ENCODE measurements around the gene SKAP1. TPM values are rescaled to one million over a fixed set of nuclear protein-coding genes. Genes with fewer than 3 reads are reported as not detected.
"Not testable (repeated sequence)": the region's sequence is repeated elsewhere in the genome, so short reads cannot be mapped to it uniquely, and the experiment has no call there.

The SKAP1 gene
- total RNA-seq, 1 experiment from 2014 or later, result not detected

GRCh38 chr17:48459070-48459844, 29.2 kb upstream of the SKAP1 start:
- peaks cover 16% of the 10 kb centered on the region for H3K27me3 ChIP-seq (ENCODE audit: control insufficient read depth, insufficient read depth, low read length)
- H3K4me3 ChIP-seq (ENCODE audit: insufficient read depth, low read depth, low read length), result no peak overlapping the region
- DNase-seq, result no peak

DNA sequence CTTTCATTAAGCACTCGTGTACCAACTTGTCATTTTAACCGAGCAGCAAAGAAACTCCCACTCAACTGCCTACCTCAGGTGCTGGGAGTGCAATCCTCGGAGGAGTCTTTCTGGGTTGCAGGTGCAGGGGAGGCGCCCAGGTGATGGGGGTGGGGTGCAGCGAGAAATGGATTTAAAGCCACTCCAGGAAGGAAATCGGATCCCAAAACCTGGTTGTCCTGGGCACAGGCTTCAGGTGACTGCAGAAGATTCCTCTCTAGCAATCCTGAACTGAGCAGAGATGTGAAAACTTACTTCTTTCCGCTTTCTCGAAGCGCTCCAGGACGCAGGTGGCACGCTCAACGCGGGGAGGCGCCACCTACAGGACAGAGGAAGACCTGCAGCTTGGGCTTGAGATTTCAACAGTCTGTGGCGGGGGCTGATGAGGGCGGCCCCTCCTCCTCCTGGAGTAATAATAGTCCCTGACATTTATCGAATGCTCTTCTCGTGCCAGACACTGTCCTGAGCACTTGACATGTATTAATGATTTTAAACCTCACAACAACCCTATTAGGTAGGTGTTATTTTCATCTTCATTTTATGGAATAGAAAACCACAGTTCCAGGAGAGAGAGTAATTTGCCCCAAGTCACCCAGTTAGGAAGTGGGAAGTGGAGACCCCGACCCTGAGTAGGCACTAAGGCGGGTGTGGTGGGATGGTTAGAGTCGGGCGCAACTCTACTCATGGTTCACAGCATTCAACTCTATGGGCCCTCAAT, 27.2 kb upstream of the SKAP1 start:
- Histone ChIP-seq H3K27me3 (ENCODE audit: control insufficient read depth, insufficient read depth, low read length) (peaks cover 19% of the 10 kb centered on the region), H3K4me3 (ENCODE audit: insufficient read depth, low read depth, low read length) (peak overlapping the region; percentile 25; the same call in 1 of the 2 replicates)

More at GRCh38 chr17:48459070-48459844, 29.2 kb upstream of the SKAP1 start:
- no peaks in the 10 kb centered on the region for H3K36me3 ChIP-seq (replicated peaks; ENCODE audit: control insufficient read depth, insufficient read depth, low read length)

DNA sequence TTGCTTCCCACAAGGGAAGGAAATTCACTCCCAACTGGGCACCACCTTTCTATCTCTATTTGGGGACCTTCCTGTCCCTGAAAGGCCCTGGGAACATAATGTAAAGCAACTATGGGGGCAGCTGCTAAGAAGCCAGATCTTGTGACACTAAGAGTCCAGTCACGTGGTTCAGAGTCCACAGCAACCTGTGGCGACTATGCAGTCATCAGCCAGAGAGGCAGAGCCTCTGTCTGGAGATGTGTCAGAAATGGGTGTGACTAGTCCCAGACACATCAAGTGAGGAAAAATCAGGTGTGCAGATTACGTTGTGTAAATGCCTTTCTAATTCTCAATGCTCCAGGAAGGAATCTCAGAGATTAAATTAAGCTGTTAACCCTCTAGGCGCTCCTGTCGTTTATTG, 26.6 kb upstream of the SKAP1 start:
- H3K27me3 ChIP-seq (ENCODE audit: control insufficient read depth, insufficient read depth, low read length), result peaks cover 17% of the 10 kb centered on the region
- H3K4me3 ChIP-seq (ENCODE audit: insufficient read depth, low read depth, low read length), result no peak overlapping the region
- H3K36me3 ChIP-seq (replicated peaks; ENCODE audit: control insufficient read depth, insufficient read depth, low read length), result no peaks in the 10 kb centered on the region
- DNase-seq, result no peak

More for the DNA sequence above, 27.2 kb upstream of the SKAP1 start:
- peak; percentile 60 for DNase-seq
- H3K36me3 ChIP-seq (replicated peaks; ENCODE audit: control insufficient read depth, insufficient read depth, low read length), result no peaks in the 10 kb centered on the region

GRCh38 chr17:48455791-48456190, 25.8 kb upstream of the SKAP1 start:
- no peak overlapping the region for H3K4me3 ChIP-seq (ENCODE audit: insufficient read depth, low read depth, low read length)
- H3K27me3 ChIP-seq (ENCODE audit: control insufficient read depth, insufficient read depth, low read length), result peaks cover 17% of the 10 kb centered on the region
- DNase-seq, result no peak
- no peaks in the 10 kb centered on the region for H3K36me3 ChIP-seq (replicated peaks; ENCODE audit: control insufficient read depth, insufficient read depth, low read length)

- H3K4me3 ChIP-seq (ENCODE audit: insufficient read depth, low read depth, low read length), result no peak overlapping the region
- no peaks in the 10 kb centered on the region for H3K36me3 ChIP-seq (replicated peaks; ENCODE audit: control insufficient read depth, insufficient read depth, low read length)
- H3K27me3 ChIP-seq (ENCODE audit: control insufficient read depth, insufficient read depth, low read length), result peaks cover 15% of the 10 kb centered on the region
- DNase-seq, result no peak
Observed at GRCh38 chr17:48453447-48453846, 23.4 kb upstream of the SKAP1 start.

DNA sequence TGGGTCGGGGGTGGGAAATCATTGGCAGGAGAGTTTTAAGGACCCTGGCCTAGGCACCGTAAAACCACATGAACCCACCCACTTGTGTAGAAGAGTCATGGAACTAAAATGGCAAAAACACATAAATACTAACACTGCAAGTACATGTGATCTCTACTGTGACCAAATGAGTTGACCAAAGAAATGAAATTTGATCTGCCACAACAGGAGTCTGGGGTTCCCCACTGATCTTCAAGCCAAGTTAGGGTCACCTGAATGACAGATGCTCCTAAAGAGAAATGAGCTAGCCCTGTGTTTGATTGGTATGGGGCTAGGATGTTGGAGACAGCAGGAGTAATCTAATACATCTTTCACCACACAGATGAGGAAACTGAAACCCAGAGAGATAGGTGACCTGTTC, 21.5 kb upstream of the SKAP1 start:
- Histone ChIP-seq H3K4me3 (ENCODE audit: insufficient read depth, low read depth, low read length) (no peak overlapping the region), H3K27me3 (ENCODE audit: control insufficient read depth, insufficient read depth, low read length) (peaks cover 8% of the 10 kb centered on the region), H3K36me3 (replicated peaks; ENCODE audit: control insufficient read depth, insufficient read depth, low read length) (no peaks in the 10 kb centered on the region)
- DNase-seq, result no peak

- not testable (repeated sequence) for DNase-seq; H3K27me3 ChIP-seq (ENCODE audit: control insufficient read depth, insufficient read depth, low read length); H3K4me3 ChIP-seq (ENCODE audit: insufficient read depth, low read depth, low read length)
Observed at GRCh38 chr17:48449335-48449734, 19.3 kb upstream of the SKAP1 start.

GRCh38 chr17:48445248-48445620, 15.2 kb upstream of the SKAP1 start:
- DNase-seq, result no peak
- no peaks in the 10 kb centered on the region for H3K36me3 ChIP-seq (replicated peaks; ENCODE audit: control insufficient read depth, insufficient read depth, low read length)
- H3K4me3 ChIP-seq (ENCODE audit: insufficient read depth, low read depth, low read length), result no peak overlapping the region
- H3K27me3 ChIP-seq (ENCODE audit: control insufficient read depth, insufficient read depth, low read length), result peaks cover 2% of the 10 kb centered on the region; the same call in 1 of the 2 replicates

More at GRCh38 chr17:48449335-48449734, 19.3 kb upstream of the SKAP1 start:
- not testable (repeated sequence) for H3K36me3 ChIP-seq (replicated peaks; ENCODE audit: control insufficient read depth, insufficient read depth, low read length)

GRCh38 chr17:48444516-48445247, 14.7 kb upstream of the SKAP1 start:
- Histone ChIP-seq H3K4me3 (ENCODE audit: insufficient read depth, low read depth, low read length) (no peak overlapping the region), H3K36me3 (replicated peaks; ENCODE audit: control insufficient read depth, insufficient read depth, low read length) (no peaks in the 10 kb centered on the region), H3K27me3 (ENCODE audit: control insufficient read depth, insufficient read depth, low read length) (peaks cover 2% of the 10 kb centered on the region; the same call in 1 of the 2 replicates)
- DNase-seq, result no peak

GRCh38 chr17:48443712-48444111, 13.7 kb upstream of the SKAP1 start:
- Histone ChIP-seq H3K36me3 (replicated peaks; ENCODE audit: control insufficient read depth, insufficient read depth, low read length) (no peaks in the 10 kb centered on the region), H3K27me3 (ENCODE audit: control insufficient read depth, insufficient read depth, low read length) (peaks cover 2% of the 10 kb centered on the region; the same call in 1 of the 2 replicates), H3K4me3 (ENCODE audit: insufficient read depth, low read depth, low read length) (no peak overlapping the region)
- no peak for DNase-seq

GRCh38 chr17:48442819-48443218, 12.8 kb upstream of the SKAP1 start:
- Histone ChIP-seq H3K4me3 (ENCODE audit: insufficient read depth, low read depth, low read length) (no peak overlapping the region), H3K27me3 (ENCODE audit: control insufficient read depth, insufficient read depth, low read length) (peaks cover 2% of the 10 kb centered on the region; the same call in 1 of the 2 replicates), H3K36me3 (replicated peaks; ENCODE audit: control insufficient read depth, insufficient read depth, low read length) (no peaks in the 10 kb centered on the region)
- no peak for DNase-seq

- H3K4me3 ChIP-seq (ENCODE audit: insufficient read depth, low read depth, low read length), result no peak overlapping the region
- no peaks in the 10 kb centered on the region for H3K36me3 ChIP-seq (replicated peaks; ENCODE audit: control insufficient read depth, insufficient read depth, low read length)
- H3K27me3 ChIP-seq (ENCODE audit: control insufficient read depth, insufficient read depth, low read length), result peaks cover 2% of the 10 kb centered on the region; the same call in 1 of the 2 replicates
- DNase-seq, result no peak
Observed at GRCh38 chr17:48441862-48442261, 11.8 kb upstream of the SKAP1 start.

DNA sequence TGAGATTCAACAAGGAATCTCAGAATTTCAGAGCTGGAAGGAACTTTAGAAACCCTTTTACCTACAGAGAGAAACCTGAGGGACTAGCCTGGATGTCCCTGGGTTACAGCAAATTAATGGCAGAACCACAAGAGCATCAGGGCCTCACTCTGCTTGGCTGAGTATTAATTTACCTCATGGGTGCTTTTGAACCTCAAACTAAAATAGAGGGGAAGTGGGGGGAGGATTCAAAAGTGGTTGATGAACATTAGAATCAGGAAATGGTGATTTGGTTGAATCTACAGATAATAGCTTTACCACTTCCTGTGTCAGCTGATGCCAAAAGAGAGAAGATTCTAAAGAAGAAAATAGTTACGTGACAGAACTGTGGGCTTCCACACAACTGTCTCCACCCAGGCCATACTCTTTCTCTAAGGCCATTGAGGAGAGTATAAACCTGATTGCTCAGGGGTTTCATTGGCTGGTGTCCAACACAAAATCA, 11.3 kb upstream of the SKAP1 start:
- Histone ChIP-seq H3K27me3 (ENCODE audit: control insufficient read depth, insufficient read depth, low read length) (peaks cover 3% of the 10 kb centered on the region), H3K36me3 (replicated peaks; ENCODE audit: control insufficient read depth, insufficient read depth, low read length) (no peaks in the 10 kb centered on the region)
- DNase-seq, result no peak

DNA sequence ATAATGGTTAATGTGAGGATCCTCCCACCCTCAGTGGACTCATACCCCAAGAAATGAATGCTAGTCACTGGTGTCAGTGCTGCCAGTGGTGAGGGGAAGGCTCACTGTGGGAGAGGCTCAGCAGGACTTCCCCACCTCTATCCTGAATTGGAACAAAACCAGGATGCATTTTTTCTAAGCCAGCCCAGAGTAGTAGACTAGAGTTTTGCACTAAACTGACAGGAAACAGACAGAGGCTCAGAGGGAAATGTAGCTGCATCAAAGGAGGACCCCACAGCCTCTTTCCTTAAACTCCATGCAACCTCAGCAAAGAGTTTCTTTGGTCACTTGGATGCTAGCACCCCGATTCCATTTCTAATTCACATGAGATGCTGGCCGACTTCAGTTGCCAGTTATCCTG, 10.7 kb upstream of the SKAP1 start:
- H3K27me3 ChIP-seq (ENCODE audit: control insufficient read depth, insufficient read depth, low read length), result peaks cover 2% of the 10 kb centered on the region
- no peaks in the 10 kb centered on the region for H3K36me3 ChIP-seq (replicated peaks; ENCODE audit: control insufficient read depth, insufficient read depth, low read length)
- DNase-seq, result no peak
- no peak overlapping the region for H3K4me3 ChIP-seq (ENCODE audit: insufficient read depth, low read depth, low read length)

More for the DNA sequence above, 11.3 kb upstream of the SKAP1 start:
- no peak overlapping the region for H3K4me3 ChIP-seq (ENCODE audit: insufficient read depth, low read depth, low read length)
